HuH-7 (cell line): ENCODE results near the gene PSMG2.
"Not testable (repeated sequence)": the region's sequence is repeated elsewhere in the genome, so short reads cannot be mapped to it uniquely, and the experiment has no call there.

ENCODE experiments used
- DNase-seq: peaks from one replicate; pipeline ENCODE4 v3.0.0; 2011; ENCODE audit warnings: low spot score

The PSMG2 gene

GRCh38 chr18:12722731-12723130, 19.9 kb downstream of the PSMG2 start:
- no peak for DNase-seq

GRCh38 chr18:12726331-12726730, 23.5 kb downstream of the PSMG2 start:
- DNase-seq: no peak

DNA sequence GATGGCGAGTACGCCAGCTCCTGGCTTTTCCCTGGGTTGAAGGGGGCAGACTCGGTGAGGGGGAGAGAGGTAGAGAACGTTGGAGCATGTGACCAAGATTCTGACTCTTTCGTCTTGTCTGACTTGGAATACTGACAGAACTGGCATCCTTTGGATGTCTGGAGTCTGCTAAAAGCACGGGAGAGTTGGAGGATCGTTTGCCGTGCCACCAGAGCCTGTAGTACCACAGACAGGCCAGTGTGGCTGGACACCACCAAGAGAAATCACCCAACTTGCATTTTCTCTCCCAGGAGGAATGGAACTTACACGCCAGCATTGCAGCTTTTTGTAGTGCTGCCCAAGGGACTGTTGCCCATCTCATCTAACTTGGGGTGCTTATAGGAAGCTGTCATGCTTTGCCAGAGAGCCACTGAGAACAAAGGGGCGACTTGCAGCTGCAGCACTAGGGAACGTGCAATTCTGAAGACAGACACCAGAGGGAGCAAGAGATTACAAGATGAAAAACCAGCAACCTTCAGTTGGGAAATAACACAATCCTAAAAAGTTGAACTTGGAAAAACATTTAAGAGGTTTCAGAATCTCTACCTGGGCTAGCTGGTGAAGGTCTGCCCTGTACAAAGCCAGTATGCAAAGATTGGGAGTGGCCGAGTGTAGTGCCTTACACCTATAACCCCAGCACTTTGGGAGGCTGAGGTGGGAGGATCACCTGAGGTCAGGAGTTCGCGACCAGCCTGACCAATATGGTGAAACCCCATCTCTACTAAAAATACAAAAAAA, 24.1 kb downstream of the PSMG2 start:
- peak; percentile 83 for DNase-seq

DNA sequence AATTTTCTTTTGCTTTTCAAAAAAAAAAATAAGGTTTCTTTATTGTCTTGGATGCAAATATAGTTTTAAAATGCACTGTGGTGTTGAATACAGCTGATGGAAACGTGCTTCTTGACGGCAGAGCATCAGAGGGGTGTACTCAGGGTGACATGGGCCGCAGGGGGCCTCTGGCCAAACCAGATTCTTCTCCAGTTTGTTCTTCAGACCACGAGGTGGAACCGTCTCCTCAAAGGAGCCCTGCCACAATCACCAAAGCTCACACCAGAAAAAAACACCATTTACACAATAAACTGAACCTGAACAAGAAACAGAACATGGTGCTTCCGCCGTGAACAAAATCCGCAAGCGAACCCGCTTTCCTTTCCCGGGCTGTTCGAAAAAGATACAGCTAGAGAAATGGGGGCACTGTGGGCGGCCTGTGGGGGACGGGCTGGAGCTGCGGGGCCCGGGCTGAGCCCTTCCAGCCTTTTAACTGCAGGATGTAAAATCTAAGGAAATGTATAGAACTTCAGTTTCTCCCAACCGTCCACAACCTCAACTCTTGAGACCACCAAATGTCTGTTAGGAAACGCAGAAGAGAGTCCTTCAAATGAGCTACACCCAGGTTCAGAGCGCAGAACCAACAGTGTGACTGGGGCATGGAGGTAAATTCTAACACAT, 34.5 kb downstream of the PSMG2 start:
- no peak for DNase-seq

DNA sequence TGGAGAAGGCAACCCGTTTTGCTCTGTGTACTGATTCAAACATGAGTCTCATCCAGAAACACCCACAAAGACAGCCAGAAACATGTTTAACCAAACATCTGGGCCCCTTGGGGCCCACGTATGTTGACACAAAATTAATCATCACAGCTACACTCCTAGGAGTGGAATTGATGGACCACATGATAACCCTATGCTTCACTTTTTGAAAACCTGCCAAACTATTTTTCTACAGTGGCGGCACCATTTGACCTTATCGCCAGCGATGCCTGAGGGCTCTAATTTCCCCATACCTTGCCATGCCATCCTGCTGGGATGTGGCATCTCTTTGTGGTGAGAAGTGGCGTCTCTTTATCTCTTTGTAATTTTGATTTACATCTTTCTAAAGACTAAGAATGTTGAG, 38.5 kb downstream of the PSMG2 start:
- DNase-seq: no peak

DNA sequence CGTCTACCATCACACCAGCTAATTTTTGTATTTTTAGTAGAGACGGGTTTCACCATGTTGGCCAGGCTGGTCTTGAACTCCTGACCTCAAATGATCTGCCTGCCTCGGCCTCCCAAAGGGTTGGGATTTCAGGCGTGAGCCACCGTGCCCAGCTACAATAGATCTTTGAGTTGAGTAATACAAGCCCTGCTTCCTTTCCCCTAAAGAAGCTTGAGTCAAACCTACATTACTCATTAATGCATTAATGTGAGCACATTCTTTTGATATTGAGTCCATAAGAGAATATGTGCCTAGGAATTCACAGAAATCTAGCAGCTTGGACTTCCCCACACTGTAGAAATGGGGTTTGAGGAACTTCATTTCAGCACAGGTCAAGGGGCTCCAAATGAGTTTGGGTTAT, 39.6 kb downstream of the PSMG2 start:
- DNase-seq: no peak

DNA sequence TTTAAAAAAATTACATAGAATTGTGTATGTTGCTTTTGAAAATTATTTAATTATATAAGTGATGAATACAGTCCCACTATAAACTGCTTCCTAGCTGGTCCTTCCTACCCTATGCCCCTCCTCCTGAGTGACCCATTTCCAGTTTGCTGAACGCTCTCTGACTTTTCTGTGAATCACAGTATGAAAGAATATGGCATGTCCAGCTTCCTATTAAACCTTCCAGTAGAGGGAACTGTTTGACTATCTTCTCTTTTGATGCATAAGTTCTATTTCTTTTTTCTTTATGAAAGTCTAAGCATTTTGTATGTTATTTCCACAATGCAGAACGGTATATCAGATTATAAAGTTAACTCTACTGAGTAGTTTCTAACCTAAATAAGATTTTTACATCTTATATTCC, 41.3 kb downstream of the PSMG2 start:
- peak; percentile 79 for DNase-seq

- DNase-seq: no peak
These were observed 42.4 kb downstream of the PSMG2 start for GRCh38 chr18:12745095-12745795.

DNA sequence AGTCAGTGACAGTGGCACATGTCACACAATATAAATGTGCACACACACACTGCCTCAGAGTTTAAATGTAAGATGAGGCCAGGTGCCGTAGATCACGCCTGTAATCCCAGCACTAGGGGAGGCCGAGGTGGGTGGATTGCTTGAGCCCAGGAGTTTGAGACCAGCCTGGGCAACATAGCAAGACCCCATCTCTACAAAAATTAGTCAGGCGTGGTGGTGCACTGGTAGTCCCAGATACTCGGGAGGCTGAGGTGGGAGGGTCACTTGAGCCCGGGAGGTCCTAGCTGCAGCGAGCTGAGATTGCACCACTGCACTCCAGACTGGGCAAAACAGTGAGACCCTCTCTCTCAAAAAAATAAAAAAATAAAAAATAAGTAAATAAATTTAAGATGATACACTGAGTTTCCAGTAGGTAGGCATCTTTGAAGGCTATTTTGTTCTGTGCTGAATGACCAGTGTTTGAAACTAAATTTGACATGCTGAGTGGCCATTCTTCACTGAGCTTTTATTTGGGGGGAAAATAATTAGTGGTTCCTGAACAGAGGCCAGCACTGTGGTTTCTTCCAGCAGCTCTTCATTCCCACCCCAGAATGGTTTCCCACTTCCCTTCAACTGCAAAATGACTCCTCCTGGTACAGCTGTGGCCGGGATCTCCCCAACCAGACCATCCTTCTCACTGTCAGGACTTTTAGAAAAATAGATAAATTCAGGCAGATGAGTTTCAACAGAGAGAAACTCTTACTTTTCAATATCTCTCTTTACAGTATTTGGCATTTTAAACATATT, 44.9 kb downstream of the PSMG2 start:
- DNase-seq: no peak

DNA sequence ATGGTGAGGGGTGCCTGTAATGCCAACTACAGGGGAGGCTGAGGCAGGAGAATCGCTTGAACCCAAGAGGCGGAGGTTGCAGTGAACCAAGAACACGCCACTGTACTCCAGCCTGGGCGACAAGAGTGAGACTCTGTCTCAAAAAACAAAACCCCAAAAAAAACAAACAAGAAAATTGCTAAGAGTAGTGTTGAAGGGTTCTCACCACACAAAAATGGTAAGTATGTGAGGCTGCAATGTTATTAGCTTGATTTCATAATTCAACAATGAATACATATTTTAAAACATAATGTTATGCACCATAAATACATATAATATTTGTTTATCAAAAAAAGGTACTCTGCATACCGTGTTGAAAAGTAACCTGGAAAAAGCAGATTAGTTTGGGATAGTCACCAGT, 45.8 kb downstream of the PSMG2 start:
- no peak for DNase-seq

GRCh38 chr18:12749121-12749520, 46.3 kb downstream of the PSMG2 start:
- DNase-seq: no peak

- no peak for DNase-seq
These were observed 47.4 kb downstream of the PSMG2 start for GRCh38 chr18:12750076-12750714.

- DNase-seq: no peak
These were observed 48.1 kb downstream of the PSMG2 start for GRCh38 chr18:12750715-12751502.

DNA sequence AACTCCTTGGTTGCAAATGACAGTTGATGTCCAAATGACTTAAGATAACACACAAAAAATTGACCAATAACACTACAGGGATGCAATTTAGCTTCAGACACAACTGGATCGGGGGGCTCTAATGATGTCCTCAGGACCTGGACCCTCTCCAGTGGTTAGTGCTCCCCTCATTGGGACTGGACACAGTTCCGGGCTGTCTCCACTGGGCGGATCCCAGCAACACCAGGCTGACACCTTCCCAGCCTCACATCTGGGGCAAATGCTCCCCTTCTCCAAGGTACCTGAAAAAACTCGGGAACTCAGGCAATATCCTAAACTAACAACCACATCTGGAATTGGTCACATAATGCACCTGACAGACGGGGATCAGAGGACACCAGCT, 48.7 kb downstream of the PSMG2 start:
- DNase-seq: no peak

- DNase-seq: no peak
These were observed 49.0 kb downstream of the PSMG2 start for GRCh38 chr18:12751891-12752290.

DNA sequence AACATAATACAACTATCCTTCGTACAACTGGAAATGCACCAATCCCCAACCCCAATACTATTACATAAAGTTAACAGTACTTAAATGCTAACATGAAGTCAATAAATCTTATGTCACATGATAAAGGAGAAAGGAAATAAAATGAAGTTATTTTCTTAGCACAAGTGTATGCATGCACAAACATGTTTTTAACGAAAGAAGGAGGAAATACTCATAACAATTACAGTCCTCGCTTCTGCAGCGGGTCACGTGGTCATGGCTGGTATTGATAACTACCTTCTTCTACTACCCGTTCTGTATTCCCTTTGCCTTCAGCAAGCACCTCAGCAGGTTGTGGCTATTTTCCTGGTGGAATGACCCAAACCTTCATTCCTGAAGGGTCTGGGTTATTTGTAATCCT, 51.7 kb downstream of the PSMG2 start:
- no peak for DNase-seq

DNA sequence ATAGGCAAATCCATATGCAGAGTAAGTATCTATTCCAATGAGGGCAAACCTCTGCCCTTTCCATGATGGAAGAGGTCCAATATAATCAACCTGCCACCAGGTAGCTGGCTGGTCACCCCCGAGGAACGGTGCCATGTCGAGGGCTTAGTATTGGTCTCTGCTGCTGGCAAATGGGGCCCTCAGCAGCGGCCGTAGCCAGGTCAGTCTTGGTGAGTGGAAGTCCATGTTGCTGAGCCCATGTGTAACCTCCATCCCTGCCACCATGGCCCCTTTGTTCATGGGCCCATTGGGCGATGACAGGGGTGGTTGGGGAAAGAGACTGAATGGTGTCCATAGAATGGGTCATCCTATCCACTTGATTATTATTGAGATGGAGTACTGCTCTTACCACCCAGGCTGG, 52.8 kb downstream of the PSMG2 start:
- not testable (repeated sequence) for DNase-seq

DNA sequence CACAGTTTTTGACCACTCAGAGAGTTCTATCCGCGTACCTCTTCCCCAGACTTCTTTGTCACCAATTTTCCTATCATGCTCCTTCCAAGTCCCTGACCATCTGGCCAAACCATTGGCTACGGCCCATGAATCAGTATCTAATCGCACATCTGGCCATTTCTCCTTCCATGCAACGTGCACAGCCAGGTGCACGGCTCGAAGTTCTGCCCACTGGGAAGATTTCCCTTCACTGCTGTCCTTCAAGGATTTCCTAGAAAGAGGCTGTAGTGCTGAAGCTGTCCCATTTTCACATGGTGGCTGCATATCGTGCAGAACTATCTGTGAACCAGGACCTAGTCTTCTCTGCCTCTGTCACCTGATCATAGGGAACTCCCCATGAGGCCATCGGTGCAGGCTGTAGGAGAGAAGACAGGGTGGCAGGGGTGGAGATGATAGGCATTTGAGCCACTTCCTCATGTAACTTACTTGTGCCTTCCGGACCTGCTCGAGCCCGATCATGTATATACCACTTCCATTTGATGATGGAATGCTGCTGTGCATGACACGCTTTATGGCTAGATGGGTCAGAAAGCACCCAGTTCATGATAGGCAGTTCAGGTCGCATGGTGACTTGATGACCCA, 53.9 kb downstream of the PSMG2 start:
- DNase-seq: not testable (repeated sequence)

GRCh38 chr18:12758566-12758965, 55.7 kb downstream of the PSMG2 start:
- not testable (repeated sequence) for DNase-seq

DNA sequence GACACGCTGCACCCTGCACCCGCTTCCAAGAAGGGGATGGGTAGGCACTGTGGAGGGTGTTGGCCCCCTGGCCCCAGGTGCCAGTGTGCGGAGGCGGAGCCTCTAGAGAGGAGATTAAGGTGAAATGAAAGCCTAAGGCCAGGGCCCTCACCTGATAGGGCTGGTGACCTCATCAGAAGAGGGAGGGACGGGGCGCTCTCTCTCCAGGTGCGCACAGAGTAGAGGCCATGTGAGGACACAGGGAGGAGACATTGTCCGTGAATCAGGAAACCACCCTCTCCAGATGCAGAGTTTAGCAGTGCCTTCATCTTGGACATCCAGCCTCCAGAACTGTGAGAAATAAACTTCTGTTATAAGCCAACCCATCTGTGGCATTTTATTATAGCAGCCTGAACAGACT, 62.3 kb downstream of the PSMG2 start:
- DNase-seq: no peak

- no peak for DNase-seq
These were observed 62.7 kb downstream of the PSMG2 start for GRCh38 chr18:12765586-12765985.
